Limb (tissue), 2 donors: ENCODE data around the gene LCN12.
"Not testable (repeated sequence)": the region's sequence is repeated elsewhere in the genome, so short reads cannot be mapped to it uniquely, and the experiment has no call there.

ENCODE experiments used
- DNase-seq, 2 donors: peaks; one replicate each; pipeline ENCODE4 v3.0.0-alpha.2; 2016; ENCODE audit errors: extremely low spot score in 2 of 2

LCN12 gene

DNA sequence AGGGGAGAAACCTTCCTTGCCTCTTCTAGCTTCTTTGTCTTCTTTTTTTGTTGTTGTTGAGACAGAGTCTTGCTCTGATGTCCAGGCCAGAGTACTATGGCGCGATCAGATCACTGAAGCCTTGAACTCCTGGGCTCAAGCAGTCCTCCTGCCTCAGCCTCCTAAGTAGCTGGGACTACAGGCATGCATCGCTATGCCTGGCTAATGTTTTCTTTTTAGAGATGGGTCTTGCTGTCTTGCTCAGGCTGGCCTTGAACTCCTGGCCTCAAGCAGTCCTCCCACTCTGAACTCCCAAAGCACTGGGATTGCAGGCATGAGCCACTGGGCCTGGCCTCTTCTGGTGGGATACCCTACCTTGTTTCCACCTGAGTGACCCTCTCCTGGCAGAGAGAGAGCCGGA is 36.8 kb downstream of the LCN12 start:
- no peak for DNase-seq

DNA sequence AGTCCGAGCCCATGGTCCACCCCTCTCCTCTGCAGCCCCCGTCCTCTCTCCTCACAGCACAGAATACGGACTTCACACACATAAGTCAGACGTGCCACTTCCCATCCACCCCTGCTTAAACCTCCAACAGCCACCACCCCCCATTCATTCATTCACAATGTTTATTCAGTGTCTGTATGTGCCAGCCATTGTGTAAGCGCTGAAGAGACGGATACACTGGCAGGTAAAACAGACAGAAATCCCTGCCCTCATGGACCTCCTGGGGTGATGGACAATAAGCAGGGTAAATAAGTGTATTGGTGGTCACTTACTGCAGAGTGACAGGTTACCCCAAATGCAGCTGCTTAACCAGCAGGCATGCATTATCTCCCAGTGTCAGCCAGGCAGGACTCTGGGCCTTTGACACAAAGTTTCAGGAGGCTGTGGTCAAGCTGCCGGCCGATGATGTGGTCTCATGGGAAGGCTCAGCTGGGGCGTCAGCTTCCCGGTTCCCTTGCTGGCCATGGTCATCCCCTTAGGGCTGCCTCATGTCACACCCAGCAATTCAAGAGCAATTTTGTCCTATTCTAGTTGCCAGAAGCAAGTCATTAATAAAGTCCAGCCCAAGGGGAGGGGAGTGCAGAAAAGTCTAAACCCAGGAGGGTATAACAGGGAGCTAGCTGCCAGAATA is 38.3 kb downstream of the LCN12 start:
- DNase-seq: no peak

DNA sequence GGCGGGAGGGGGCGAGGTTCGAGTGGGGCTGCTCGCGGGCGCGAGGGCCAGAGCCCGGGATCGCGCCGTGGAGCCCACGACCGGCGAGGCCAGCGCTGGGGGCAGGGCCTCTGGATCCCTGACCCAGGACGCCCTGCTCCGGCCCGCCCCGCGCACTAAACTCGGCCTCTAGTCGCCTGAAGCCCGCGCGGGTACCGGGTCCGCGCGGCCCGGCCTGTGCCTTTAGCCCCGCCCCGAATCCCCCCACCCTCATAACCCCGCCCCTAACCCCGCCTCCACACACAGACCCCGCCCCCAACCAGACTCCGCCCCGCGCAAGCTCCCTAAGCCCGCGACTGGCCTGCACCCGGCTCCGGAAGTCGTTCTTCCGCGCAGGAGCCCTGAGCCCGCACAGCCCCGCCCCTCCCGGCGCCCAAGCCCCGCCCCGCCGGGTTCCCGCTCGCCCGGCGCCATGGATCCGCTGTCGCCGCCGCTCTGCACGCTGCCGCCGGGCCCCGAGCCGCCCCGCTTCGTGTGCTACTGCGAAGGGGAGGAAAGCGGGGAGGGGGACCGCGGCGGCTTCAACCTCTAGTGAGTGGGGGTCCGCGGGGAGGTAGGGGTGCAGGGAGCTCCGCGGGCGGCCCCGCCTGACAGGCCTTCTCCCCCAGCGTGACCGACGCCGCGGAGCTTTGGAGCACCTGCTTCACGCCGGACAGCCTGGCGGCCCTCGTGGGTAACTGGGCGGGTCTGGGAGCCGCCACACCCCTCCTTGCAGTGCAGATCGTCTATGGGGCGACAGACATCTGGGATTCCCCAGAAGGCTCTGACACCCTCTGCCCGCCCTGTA is 40.1 kb downstream of the LCN12 start, which contains the start of gene PAXX:
PAXX (plus strand) TSS at position 430 of the 826 bp plus-strand sequence; CDS start at position 452, 22 bp downstream.
- peak; percentile 85 to 93 for DNase-seq

DNA sequence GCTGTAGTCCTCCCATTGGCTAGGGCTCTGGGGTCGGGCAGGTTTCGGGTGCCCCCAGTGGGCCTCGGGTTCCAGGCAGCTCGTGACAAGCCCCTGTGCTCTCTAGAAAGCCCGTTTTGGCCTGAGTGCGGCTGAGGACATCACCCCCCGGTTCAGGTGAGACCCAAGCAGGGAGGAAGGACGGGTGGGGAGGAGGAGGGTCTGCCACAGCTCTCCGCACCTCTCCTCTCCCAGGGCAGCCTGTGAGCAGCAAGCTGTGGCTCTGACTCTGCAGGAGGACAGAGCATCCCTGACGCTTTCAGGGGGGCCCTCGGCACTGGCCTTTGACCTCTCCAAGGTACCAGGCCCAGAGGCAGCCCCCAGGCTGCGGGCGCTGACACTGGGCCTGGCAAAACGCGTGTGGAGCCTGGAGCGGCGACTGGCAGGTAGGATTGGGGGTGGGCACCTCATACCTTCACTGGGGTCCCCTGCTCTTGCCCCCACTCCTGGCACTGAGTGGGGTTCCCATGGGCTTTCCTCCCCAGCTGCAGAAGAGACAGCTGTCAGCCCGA is 40.8 kb downstream of the LCN12 start:
- DNase-seq: no peak

DNA sequence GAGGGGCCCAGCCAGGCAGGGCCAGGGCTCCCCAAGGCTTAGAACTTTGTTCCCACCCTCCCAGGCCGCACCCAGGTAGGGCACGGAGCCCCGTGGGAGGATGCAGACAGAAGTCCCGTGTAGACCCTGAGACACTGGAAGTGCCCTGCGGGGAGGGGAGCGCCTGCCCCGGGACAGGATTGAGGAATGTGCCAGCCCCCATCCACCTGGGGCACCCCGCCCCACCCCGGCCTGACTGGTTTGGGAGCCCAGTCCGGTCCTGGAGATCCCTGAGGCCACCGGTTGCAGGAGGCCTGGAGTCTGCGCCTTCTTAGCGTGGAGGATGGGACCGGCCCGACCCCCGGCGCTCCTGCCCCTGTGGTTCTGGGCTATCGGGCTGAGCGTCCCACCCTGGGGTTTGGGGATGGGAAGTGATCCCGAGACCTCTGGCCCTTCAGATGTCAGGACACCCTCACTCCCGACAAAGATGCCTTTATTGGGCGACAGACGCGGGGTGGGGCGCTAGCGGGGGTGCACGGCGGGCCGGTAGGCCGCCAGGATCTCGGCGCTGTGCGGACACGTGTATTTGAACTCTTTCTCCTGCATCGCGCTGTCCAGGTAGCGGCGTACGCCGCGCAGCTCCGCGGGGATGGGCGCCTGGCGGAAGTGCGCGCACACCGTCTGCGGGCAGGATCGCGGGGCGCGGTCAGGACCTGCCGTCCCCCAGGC is 42.3 kb downstream of the LCN12 start:
- no peak for DNase-seq

DNA sequence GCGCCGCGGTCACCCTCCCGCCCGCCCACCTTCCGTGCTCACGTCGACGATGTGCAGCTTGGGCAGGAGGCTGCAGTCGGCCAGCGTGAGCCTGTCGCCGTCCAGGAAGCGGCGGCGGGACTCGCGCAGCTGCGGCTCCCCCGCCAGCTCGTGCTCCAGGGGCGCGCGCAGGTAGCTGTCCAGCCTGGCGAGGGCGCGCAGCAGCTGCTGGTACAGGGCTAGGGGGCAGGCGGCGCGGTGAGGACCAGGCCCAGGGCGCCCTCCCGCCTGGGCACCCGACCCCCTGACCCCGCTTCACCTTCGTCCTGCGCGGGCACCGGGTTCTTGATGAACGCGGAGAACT is 42.8 kb downstream of the LCN12 start:
- no peak for DNase-seq

DNA sequence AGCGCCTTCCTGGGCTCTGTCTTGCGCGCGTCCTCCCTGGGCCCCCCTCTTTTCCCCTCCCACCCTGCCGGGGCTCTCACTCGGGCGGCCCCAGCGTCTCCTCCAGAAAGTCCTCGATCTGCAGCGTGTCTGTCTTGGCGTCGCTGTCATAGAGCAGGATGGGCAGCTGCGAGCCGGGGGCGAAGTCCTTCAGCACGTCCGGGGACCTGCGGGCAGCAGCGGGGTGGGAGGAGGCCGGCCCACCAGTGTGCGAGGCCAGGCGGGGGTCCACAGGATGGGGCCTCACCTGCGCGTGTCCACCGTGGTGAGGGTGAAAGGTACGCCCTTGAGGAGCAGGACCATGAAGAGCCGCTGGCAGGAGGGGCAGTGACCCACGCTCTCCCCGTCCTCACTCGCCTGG is 43.3 kb downstream of the LCN12 start:
- DNase-seq: no peak

DNA sequence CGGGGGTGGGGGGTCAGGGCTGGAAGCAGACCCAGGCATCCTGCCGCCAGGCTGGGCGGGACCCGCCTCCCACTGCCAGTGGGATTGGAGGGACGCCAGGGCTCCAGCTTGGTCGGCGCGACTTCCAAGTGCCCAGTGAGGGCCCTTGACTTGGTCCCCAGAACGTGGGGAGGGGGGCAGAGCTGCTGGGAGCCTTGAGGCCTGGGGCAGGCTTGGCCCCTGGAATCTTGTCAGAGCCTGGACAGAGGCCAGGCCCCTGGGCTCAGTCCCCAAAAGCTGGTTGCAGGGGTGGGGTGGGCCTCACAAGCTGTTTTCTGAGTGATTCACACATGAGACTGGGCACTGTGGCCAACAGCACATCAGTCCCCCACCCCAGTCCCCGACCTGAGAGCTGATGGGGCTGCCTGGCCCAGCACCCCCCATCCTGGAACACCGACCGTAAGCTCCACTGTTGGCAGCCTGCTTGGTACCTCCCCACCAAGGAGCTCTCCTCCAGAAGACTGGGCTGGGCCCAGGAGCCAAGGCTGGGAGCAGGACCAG is 43.8 kb downstream of the LCN12 start:
- DNase-seq: no peak

DNA sequence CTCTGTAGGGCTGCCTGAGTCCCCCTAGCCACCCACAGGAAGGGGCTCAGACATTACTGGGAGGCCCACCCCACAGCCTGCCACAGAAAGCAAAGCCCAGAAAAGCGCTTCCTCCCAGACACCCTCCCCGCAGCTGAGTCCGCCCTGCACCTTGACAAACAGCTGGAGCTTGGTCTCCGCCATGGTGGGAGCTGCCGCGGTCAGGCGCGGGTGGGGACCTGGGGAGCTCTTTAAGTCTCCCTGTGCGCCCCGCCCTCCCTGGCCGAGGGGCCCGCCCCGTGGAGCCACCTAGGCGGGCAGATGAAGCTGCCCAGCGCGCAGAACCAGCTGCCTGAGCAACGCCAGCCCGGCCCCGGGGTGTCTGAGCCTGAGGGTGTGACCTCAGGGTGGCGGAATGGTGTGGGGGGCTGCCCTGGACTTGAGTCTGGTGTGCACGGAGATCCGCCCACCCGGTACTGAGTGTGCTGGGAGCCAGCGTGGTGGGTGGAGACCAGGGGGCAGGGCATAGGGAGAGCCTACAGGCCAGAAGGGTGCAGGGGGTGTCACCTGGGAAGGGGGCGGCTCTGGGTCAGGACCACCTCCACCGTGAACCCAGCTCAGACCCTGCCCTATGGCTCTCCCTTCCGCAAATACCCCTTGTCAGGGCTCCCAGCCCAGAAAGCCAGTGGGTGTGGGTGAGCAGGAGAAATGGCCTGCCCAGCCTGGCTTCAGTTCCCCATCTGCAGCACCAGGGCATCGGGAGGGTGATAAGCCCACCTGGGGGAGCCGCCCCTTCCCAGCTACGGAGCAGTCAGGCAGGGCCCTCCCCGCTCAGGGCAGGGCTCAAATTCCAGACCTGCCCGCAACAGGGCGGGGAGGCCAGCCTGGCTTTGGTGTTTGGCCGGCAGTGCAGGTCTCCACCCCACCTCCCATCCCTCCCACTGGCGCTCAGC is 44.6 kb downstream of the LCN12 start, which contains the start of gene CLIC3:
CLIC3 (minus strand) TSS at position 208 of the 932 bp plus-strand sequence; CDS start at position 183, 25 bp downstream.
- peak in 1 of 2 donors; percentile 53 for DNase-seq

DNA sequence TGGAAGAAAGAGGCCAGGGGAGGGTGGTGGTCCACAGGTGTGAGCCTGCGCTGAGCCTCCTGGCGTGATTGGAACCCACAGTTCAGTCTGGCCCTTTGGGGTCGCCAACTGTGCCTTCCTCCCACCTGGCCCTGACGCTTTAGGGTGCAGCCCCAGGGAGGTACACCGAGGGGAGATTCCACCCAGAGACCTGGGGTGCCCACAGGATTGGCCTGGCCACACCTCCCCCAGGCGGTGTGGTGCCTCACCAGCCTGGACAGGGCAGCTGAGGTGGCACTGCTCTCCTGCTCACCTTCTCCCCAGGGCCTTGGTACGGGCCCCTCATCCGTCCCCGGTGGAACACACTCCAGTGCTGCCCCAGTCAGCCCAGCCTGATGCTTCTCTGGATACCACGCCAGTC is 45.3 kb downstream of the LCN12 start:
- no peak for DNase-seq

DNA sequence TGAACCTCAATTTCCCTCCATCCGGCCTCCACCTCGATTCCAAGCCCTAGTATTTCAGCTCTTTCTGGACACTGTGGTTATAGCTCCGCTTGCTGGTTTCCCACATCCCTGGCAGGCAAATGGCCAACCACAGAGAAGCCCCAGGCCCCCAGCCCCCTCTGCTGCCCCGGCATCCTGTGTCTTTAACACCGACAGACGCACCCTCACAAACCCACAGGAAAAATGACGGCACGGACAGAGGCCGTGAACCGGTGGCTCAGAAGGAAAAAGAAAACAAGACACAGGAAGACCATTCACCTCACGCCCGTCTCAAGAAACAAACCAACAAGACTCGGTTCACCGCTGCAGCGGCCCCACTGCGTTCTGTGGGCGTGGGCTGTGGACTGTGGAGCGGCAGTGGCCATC is 45.8 kb downstream of the LCN12 start:
- no peak for DNase-seq

DNA sequence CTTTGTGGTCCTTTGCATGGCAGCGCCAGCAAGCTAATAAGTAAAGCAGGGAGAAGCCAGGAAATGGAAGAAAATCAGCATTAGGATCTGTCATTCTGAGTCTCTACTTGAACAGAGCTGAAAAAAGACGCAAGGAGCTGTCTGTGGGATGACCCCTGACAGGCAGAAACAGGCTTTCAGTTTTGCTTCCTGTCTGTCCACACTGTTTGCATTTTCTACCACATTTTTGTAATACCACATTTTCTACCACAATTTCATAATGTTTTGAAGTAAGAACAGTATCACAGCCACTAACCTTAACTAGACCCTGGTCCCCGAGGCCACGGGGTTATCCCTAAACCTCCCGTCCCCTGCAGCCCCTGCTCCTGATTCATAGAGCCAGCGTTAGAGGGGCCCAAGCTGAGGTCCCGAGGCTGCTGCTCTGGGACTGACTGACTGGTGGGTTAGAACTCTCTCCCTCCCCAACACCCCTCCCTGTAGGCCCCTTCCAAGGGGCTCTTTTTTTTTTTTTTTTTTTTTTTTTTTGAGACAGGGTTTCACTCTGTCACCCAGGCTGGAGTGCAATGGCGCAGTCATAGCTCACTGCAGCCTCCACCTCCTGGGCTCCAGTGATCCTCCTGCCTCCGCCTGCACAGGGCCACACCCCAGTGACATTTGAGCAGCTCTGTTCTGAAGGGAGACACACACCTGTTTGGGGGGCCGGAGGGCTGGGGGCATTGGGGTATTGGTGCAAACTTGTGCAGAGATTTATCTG is 48.3 kb downstream of the LCN12 start:
- no peak for DNase-seq

DNA sequence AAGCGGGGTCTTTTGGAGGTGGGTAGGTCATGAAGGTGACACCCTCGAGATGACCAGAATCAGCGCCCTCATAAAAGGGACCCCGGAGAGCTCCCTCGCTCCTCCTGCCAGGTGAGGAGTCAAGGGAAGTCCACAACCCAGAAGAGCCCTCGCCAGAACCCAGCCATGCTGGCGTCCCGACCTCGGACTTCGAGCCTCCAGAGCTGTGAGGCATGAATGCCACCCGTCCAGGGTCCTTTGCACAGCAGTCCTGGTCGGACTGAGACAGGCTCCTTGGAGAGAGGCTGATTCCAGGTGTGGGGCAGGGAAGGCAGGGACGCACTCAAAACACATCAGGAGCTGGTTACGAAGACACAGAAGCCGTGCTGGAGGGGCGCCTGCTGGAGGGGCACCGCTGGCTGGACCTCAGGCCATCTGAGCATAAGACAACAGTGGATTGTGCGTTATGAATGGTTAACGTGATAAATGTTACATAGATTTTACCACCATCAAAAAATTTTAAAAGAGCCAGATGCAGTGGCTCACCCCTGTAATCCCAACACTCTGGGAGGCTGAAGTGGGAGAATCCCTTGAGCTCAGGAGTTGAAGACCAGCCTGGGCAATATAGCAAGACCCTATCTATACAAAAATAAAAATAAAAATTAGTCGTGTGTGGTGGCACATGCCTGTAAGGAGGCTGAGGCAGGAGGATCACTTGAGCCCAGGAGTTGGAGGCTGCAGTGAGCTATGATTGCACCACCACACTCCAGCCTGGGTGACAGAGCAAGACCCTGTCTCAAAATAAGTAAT is 50.0 kb downstream of the LCN12 start:
- DNase-seq: no peak

DNA sequence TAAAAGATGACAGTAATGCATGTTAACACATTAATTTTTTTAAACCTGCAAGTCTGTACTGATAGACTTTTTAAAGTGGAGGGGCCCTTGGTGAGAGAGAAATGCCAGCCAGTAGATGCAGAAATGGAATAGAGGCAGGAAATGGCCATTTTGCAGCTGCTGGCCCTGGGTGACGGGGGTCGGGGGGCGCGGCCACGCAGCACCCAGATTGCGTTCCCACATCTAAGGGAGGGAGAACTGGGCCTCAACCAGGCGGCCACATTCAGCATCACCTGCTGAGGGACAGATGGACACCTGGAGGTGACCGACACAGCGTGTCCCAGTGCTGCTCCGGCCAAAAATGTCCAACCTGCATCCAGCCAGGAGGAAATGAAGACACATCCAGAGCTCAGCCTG is 50.6 kb downstream of the LCN12 start:
- DNase-seq: no peak

DNA sequence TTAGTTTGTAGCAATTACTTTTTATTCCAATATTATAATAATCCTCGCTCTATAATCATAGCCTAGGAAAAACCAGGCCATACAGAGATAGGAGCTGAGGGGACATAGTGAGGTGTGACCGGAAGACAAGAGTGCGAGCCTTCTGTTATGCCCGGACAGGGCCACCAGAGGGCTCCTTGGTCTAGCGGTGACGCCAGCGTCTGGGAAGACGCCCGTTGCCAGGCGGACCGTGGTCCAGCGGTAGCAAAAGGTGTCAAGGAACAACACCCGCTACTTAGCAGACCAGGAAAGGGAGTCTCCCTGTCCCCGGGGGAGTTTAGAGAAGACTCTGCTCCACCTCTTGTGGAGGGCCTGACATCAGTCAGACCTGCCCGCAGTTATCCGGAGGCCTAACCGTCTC is 52.2 kb downstream of the LCN12 start:
- not testable (repeated sequence) for DNase-seq
